ENCODE measurements around the gene ETNPPL.

- TF ChIP-seq POLR2A (IDR thresholded peaks at IDR 0.05; ENCODE audit: low read length), result no peak
- no peak for TF ChIP-seq GATA1 (IDR thresholded peaks at IDR 0.05; ENCODE audit: low read depth, low read length)
Observed at GRCh38 chr4:108787724-108788123, 24.9 kb upstream of the ETNPPL start.
